HFF-Myc (cell line): ENCODE data around the gene POLD3.
A peak's percentile ranks its signal among the peaks of the same experiment; 100 is the strongest.
"Not testable (repeated sequence)": the region's sequence is repeated elsewhere in the genome, so short reads cannot be mapped to it uniquely, and the experiment has no call there.

Experiments
- DNase-seq: peaks from one replicate; pipeline ENCODE4 v3.0.0-alpha.2; 2011; ENCODE audit warnings: low read depth; ENCODE audit errors: extremely low read depth
- H3K4me3 ChIP-seq: replicated peaks from 2 replicates; pipeline ENCODE4 v1.5.1; 2011; ENCODE audit warnings: low read depth, mild to moderate bottlenecking, control low read depth, low read length
- TF ChIP-seq, protein P1 (sequence below): IDR thresholded peaks from 2 replicates; pipeline ENCODE4 v1.5.1; 2012; ENCODE audit warnings: mild to moderate bottlenecking, low read depth, low read length, control low read depth; ENCODE audit errors: missing control alignments

The POLD3 gene

DNA sequence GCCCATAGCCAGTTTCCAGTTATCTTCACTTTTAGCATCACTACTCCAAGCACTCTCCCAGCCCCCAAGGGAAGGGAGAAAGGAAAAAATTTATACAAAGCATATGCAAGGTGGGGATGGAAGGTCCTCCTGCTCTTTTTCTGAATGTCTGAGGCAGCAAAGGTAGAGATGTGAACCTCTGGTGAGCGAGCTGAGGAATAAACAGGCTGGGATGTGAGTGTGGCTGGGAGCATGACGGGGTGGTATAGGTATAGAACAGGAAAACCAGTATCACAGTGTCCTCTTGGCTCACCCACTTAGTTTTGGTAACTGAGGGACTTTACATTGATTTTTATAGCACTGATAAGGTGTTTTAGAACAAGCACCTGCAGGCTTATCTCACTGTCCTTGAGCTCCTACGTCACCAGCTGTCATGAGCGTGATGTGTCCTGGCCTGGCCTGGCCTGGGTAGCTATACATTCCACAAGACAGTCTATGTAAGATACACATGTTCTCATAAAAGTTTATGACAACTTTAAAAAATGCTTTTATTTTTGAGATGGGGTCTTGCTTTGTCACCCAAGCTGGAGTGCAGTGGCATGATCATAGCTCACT is 10.3 kb upstream of the POLD3 start:
- DNase-seq: no peak
- TF ChIP-seq, protein P1, sequence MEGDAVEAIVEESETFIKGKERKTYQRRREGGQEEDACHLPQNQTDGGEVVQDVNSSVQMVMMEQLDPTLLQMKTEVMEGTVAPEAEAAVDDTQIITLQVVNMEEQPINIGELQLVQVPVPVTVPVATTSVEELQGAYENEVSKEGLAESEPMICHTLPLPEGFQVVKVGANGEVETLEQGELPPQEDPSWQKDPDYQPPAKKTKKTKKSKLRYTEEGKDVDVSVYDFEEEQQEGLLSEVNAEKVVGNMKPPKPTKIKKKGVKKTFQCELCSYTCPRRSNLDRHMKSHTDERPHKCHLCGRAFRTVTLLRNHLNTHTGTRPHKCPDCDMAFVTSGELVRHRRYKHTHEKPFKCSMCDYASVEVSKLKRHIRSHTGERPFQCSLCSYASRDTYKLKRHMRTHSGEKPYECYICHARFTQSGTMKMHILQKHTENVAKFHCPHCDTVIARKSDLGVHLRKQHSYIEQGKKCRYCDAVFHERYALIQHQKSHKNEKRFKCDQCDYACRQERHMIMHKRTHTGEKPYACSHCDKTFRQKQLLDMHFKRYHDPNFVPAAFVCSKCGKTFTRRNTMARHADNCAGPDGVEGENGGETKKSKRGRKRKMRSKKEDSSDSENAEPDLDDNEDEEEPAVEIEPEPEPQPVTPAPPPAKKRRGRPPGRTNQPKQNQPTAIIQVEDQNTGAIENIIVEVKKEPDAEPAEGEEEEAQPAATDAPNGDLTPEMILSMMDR: no peak
- no peak overlapping the region for H3K4me3 ChIP-seq

DNA sequence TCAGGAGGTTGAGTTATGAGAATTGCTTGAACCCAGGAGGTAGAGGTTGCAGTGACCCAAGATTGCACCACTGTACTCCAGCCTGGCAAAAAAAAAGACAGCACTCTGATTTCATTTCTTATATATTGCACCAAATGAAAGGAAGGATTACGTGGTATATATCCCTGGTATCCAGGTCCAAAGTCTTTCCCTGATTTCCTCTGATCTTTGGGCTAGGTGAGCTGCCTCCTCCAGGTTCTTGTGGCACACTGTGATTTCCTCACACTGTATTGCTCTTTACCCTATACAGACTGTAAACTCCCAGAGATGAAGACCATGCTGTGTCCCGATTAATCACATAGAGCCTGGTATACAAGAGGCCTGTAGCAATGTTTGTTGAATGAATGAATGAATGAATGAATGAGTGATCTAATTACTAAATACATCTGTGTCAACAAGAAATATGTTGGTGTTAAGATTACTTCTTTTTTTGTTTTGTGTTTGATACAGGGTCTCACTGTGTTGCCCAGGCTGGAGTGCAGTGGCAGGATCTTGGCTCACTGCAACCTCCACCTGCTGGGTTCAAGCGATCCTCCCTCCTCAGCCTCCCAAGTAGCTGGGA is 9.3 kb upstream of the POLD3 start:
- TF ChIP-seq, protein P1: no peak
- no peak for DNase-seq
- no peak overlapping the region for H3K4me3 ChIP-seq

DNA sequence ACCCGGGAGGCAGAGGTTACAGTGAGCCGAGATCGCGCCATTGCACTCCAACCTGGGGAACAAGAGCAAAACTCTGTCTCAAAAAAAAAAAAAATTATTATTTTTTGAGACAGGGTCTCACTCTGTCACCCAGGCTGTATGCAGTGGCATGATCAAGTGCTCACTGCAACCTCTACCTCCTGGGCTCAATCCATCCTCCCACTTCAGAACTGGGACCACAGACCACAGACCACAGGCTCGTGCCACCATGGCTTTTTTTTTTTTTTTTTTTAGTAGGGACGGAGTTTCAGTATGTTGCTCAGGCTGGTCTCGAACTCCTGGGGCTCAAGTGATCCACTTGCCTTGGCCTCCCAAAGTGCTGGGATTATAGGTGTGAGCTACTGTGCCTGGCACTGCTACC is 1.9 kb upstream of the POLD3 start:
- not testable (repeated sequence) for H3K4me3 ChIP-seq, DNase-seq

DNA sequence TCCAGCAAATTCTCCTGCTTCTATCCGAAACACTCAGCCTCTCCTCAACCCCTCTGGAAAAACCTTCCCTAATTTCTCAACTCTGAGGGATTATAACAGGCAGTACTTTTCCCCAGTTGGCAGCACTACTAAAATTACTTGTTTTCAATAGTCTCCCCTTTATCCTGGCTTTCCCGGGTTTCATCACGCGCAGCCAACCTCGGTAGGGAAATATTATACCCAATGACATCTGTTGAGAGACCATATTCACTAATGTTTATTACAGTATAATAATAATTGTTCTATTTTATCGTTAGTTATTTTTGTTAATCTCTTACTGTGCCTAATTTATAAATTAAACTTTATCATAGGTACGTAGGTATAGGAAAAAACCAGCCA is 330 bp upstream of the POLD3 start:
- TF ChIP-seq, protein P1: no peak
- peak overlapping the region; percentile 68 for H3K4me3 ChIP-seq
- no peak for DNase-seq

DNA sequence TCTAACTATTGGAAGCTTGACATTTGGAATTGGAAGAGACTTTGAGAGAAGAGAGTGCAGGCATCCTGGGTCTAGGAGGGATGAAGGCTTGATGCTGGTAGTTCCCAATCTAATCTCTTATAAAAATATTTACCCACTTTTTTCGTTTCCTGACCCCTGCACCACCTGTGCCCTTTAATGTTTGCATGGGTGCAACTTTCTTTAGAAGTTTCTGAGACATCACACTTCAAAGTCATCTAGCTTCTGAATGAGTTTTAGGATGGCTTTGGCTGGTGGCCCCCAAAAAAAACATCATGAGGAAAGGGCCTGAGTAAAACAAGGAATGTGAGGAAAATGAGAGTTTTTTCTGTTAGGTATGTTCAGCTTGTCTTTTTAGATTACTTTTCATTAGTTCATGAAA is 1.1 kb downstream of the POLD3 start:
- peak overlapping the region; percentile 68 for H3K4me3 ChIP-seq
- DNase-seq: no peak
- TF ChIP-seq, protein P1: no peak

DNA sequence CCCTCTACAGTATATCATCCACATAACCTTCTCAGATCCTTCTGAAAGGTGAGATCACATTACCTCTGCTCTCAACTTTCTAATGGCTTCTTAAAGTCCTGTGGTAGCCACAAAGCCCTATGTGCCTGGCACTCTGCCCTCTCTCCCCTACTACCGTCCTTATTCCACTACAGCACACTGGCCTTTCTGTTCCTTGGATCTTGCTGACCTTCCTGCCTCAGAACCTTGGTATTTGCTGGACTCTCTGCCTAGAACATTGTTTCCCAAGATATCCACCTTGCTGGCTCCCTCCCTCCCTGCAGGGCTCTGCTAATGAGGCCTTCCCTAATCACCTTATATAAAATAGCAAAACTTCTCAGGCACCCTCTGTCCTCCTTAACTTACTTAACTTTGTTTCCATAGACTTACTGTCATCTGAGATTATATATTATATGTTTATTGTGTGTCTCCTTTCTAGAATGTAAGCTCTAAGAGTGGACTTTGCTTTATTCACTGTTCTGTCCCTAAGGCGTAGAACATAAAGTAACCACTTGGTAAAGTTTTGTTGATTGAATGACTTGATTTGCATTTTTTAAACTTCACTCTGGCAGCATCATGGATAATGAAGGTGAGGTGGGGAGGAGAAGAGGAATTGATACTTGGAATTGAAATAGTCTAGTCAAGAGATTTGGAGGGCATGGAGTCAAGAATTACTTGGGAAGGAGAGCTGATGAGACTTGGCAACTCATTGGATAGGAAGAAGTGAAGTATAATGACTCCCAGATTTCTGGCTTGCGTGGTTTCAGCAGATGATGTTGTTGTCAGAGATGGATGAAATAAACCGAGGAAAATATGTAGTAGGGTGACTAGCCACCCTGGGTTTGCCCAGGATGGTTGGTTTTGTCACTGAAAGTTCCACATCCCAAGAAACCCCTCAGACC is 10.5 kb downstream of the POLD3 start:
- H3K4me3 ChIP-seq: no peak overlapping the region
- DNase-seq: no peak
- TF ChIP-seq, protein P1: no peak

DNA sequence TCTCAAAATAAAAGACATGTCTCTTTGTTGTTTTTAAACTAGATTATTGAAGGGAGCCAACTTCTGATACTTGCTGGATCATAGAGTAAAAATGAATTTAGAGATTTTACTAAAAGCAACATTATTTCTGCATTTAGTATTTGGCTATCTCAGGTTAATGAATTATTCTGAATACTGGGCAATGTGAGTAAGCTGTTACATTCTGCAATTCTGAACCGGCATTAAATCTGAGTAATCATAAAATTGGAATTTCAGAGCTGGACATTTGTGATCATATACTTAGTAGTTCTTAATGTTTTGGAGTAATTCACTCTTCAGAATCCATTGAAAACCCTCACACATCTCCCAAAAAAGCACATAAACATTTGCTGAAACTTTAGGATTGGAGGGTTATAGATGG is 11.5 kb downstream of the POLD3 start:
- no peak overlapping the region for H3K4me3 ChIP-seq
- TF ChIP-seq, protein P1: no peak
- no peak for DNase-seq
